Measurements from ENCODE around the gene DQX1.
"Not testable (repeated sequence)": the region's sequence is repeated elsewhere in the genome, so short reads cannot be mapped to it uniquely, and the experiment has no call there.

Gene DQX1

GRCh38 chr2:74493546-74493945 is 32.5 kb downstream of the DQX1 start:
- peaks cover 23% of the 10 kb centered on the region for H3K36me3 ChIP-seq (replicated peaks)
- DNase-seq (ENCODE audit: low spot score in 2 of 2) = no peak
- in situ Hi-C loops (cut with MboI; ENCODE audit: low sequenced_read_pairs) = no loop called here
- no peaks in the 10 kb centered on the region for H3K4me1 ChIP-seq
- no peak overlapping the region for H3K4me3 ChIP-seq
- no peaks in the 10 kb centered on the region for H3K9me3 ChIP-seq
- H3K27me3 ChIP-seq (ENCODE audit: low read depth) = no peaks in the 10 kb centered on the region

DNA sequence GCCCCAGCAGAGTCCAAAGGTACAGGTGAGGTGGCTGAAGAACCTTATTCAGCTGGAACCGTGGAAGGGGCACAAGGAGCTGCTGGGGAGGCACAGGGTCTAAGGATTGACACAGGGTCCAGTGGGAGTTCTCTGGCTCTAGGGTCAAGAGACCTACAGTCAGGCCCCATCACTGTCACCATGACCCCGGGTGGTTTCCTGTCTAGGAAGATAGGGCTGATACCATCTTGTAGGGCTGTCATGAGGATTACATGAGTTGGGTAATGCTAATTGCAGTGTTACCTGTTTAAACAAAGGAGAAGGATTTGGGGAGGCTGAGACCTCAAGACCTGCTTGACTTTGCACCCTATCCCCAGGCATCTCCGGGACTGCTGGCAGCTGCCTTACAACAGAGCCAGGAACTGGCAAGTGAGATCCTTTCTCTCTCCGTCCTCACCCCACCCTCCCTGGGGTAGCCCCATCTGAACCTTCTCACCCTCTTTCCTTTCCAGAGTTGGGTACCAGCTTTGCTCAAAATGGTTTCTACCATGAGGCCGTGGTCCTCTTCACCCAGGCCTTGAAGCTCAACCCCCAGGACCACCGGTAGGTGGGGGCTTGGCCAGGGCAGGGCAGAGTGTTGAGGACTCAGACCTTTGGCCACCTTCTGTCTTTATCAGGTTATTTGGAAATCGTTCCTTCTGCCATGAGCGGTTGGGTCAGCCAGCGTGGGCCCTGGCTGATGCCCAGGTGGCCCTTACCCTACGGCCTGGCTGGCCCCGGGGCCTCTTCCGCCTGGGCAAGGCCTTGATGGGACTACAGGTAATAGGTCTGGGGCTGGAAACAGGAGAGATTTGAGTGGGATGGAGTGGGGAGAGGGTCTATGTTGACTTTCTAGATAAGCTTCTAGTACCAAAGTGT is 34.1 kb downstream of the DQX1 start:
- no peaks in the 10 kb centered on the region for H3K27me3 ChIP-seq (ENCODE audit: low read depth)
- no peak for DNase-seq (ENCODE audit: low spot score in 2 of 2)
- no peaks in the 10 kb centered on the region for H3K4me1 ChIP-seq
- H3K36me3 ChIP-seq (replicated peaks) = peaks cover 30% of the 10 kb centered on the region
- in situ Hi-C loops (cut with MboI; ENCODE audit: low sequenced_read_pairs) = no loop called here
- no peaks in the 10 kb centered on the region for H3K9me3 ChIP-seq
- H3K4me3 ChIP-seq = no peak overlapping the region

DNA sequence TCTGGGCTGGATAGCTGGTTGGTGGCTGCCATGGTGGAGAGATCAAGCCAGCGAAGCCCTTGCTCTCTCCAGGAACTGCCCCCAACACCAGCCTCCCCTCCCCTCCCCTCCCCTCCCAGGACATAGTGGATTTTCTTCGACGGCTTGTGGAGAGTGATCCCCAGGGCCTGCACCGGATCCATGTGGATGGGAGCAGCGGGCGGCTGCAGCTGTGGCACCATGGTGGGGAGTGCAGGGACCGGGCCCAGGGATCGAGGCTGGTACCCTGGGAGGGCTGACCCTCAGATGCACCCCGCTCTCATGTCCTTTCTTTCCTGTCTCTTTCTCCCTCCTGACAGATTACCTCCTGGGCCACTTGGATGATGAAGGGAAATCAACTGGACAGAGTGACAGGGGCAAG is 36.1 kb downstream of the DQX1 start:
- peaks cover 30% of the 10 kb centered on the region for H3K36me3 ChIP-seq (replicated peaks)
- no peak overlapping the region for H3K4me3 ChIP-seq
- H3K4me1 ChIP-seq = no peaks in the 10 kb centered on the region
- no peak for DNase-seq (ENCODE audit: low spot score in 2 of 2)
- H3K9me3 ChIP-seq = no peaks in the 10 kb centered on the region
- in situ Hi-C loops (cut with MboI; ENCODE audit: low sequenced_read_pairs) = loop anchor here (5.0 kb wide), 1 partner anchor 87 kb away; no protein-coding TSS in a partner anchor
- no peaks in the 10 kb centered on the region for H3K27me3 ChIP-seq (ENCODE audit: low read depth)

GRCh38 chr2:74488643-74489481 is 37.2 kb downstream of the DQX1 start:
- Histone ChIP-seq H3K4me1 (no peaks in the 10 kb centered on the region), H3K36me3 (replicated peaks) (peaks cover 30% of the 10 kb centered on the region), H3K4me3 (no peak overlapping the region), H3K9me3 (no peaks in the 10 kb centered on the region), H3K27me3 (ENCODE audit: low read depth) (no peaks in the 10 kb centered on the region)
- DNase-seq (ENCODE audit: low spot score in 2 of 2) = no peak
- in situ Hi-C loops (cut with MboI; ENCODE audit: low sequenced_read_pairs) = loop anchor here (5.0 kb wide), 1 partner anchor 88 kb away; no protein-coding TSS in a partner anchor

DNA sequence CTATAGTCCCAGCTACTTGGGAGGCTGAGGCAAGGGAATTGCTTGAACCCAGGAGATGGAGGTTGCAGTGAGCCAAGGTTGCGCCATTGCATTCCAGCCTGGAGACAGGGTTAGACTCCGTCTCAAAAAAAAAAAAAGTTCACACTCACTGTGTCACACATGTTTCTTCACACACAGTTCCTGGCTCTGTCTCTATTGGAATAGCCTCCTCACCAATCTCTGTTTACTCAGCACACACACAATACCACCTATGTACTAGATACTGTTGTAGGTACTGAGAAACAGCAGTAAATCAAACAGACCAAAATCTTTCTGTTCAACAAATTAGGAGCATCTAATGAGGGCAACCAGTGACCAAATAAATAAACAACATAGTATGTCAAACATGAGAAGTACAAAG is 39.9 kb downstream of the DQX1 start:
- H3K4me3 ChIP-seq = no peak overlapping the region
- peaks cover 15% of the 10 kb centered on the region for H3K36me3 ChIP-seq (replicated peaks)
- no peak for DNase-seq (ENCODE audit: low spot score in 2 of 2)
- H3K9me3 ChIP-seq = no peaks in the 10 kb centered on the region
- H3K27me3 ChIP-seq (ENCODE audit: low read depth) = no peaks in the 10 kb centered on the region
- H3K4me1 ChIP-seq = peaks cover 5% of the 10 kb centered on the region
- in situ Hi-C loops (cut with MboI; ENCODE audit: low sequenced_read_pairs) = loop anchor here (5.0 kb wide), 1 partner anchor 91 kb away; no protein-coding TSS in a partner anchor

GRCh38 chr2:74483675-74484164 is 42.3 kb downstream of the DQX1 start:
- H3K27me3 ChIP-seq (ENCODE audit: low read depth); H3K9me3 ChIP-seq; DNase-seq (ENCODE audit: low spot score in 2 of 2); in situ Hi-C loops (cut with MboI; ENCODE audit: low sequenced_read_pairs); H3K4me1 ChIP-seq: not testable (repeated sequence)
- peaks cover 23% of the 10 kb centered on the region for H3K36me3 ChIP-seq (replicated peaks)
- H3K4me3 ChIP-seq = peak overlapping the region; percentile 95

GRCh38 chr2:74482801-74483674 is 43.0 kb downstream of the DQX1 start, which contains the start of the genes CCDC142 and TTC31:
Gene CCDC142, minus strand, starts transcription at chr2:74482998. Its CDS starts 161 bp downstream, at chr2:74482837.
Gene TTC31, plus strand, starts transcription at chr2:74483081. Its CDS starts 15 bp downstream, at chr2:74483096.
- Histone ChIP-seq H3K4me3 (peak within 1 kb of the TSS; percentile 95), H3K9me3 (no peaks in the 10 kb centered on the region), H3K4me1 (peaks cover 7% of the 10 kb centered on the region), H3K27me3 (ENCODE audit: low read depth) (no peaks in the 10 kb centered on the region), H3K36me3 (replicated peaks) (peaks cover 25% of the 10 kb centered on the region)
- peak; percentile 92 to 97 for DNase-seq (ENCODE audit: low spot score in 2 of 2)
- in situ Hi-C loops (cut with MboI; ENCODE audit: low sequenced_read_pairs) = no loop called here

DNA sequence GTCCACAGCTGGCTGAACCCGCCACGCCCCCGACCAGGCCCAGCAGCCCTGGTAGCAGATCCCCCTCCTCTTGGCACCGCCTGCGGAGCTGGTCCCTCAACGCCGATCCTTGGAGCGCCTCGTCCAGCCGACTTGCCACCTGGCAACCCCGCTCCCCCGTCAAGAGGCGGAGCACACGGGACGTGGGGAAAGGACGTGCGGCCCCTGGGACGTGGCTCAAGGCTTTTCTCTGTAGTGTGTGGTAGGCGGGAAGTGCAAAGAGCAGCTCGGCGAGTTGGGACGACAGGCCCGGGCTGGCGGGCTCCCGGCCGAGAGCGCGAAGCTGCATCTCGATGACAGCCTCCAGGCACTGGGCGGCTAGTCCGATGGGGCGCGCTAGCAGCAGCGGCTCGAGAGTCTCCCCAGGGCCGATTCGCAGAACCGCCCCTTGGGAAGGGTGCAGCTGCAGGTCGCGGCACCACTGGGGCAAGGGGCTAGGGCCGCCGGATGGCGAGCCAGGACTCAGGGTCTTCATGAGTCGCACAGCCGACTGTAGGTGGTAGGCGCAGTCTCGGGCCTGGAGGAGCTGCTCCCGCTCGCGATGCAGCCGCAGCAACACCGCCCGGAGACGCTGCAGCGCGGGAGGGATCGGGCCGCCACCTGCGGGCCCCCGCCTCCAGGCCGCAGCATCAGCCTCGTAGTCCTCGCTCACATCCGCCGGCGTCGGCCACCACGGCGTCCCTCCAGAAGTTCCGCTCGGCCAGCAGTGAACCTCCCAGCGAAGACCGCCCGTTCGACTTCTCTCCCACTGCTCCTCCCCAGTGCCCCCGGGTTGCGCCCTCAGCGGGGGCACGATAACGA is 43.9 kb downstream of the DQX1 start:
- H3K27me3 ChIP-seq (ENCODE audit: low read depth) = no peaks in the 10 kb centered on the region
- peaks cover 7% of the 10 kb centered on the region for H3K4me1 ChIP-seq
- DNase-seq (ENCODE audit: low spot score in 2 of 2) = peak in 1 of 2 experiments; percentile 34
- no peaks in the 10 kb centered on the region for H3K9me3 ChIP-seq
- peaks cover 25% of the 10 kb centered on the region for H3K36me3 ChIP-seq (replicated peaks)
- H3K4me3 ChIP-seq = peak overlapping the region; percentile 95
- in situ Hi-C loops (cut with MboI; ENCODE audit: low sequenced_read_pairs) = no loop called here

DNA sequence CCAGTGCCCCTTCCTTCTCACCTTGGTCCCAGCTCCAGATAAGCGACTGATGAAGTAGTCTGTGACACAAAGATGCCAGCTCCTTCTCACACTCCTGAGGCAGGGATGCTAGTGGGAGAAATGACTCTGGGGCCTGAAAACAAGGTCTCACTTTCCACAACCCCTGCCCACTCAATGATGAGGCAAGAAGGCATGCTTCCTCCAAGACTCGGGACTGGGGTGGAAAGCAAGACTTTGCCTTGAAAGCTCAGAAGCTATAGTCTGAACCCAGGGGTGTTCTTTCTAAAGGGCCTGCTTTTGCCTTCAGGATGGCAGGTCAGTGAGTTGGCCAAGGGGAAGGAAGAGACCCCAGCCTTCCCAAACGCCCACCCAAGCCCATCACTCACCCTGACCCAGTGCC is 44.6 kb downstream of the DQX1 start:
- Histone ChIP-seq H3K27me3 (ENCODE audit: low read depth) (no peaks in the 10 kb centered on the region), H3K4me3 (peak overlapping the region; percentile 95), H3K9me3 (no peaks in the 10 kb centered on the region), H3K36me3 (replicated peaks) (peaks cover 25% of the 10 kb centered on the region), H3K4me1 (peaks cover 7% of the 10 kb centered on the region)
- DNase-seq (ENCODE audit: low spot score in 2 of 2) = no peak
- in situ Hi-C loops (cut with MboI; ENCODE audit: low sequenced_read_pairs) = no loop called here

- in situ Hi-C loops (cut with MboI; ENCODE audit: low sequenced_read_pairs) = no loop called here
- Histone ChIP-seq H3K36me3 (replicated peaks) (peaks cover 31% of the 10 kb centered on the region), H3K27me3 (ENCODE audit: low read depth) (no peaks in the 10 kb centered on the region), H3K4me1 (peaks cover 10% of the 10 kb centered on the region; the same call in 1 of the 2 replicates), H3K9me3 (no peaks in the 10 kb centered on the region), H3K4me3 (no peak overlapping the region)
- peak in 1 of 2 experiments; percentile 41 for DNase-seq (ENCODE audit: low spot score in 2 of 2)
Observed at GRCh38 chr2:74474899-74475298, 51.1 kb downstream of the DQX1 start.

GRCh38 chr2:74474481-74474880 is 51.5 kb downstream of the DQX1 start:
- in situ Hi-C loops (cut with MboI; ENCODE audit: low sequenced_read_pairs) = no loop called here
- no peak for DNase-seq (ENCODE audit: low spot score in 2 of 2)
- peaks cover 30% of the 10 kb centered on the region for H3K36me3 ChIP-seq (replicated peaks)
- H3K4me3 ChIP-seq = no peak overlapping the region
- peaks cover 9% of the 10 kb centered on the region; the same call in 1 of the 2 replicates for H3K4me1 ChIP-seq
- H3K9me3 ChIP-seq = no peaks in the 10 kb centered on the region
- H3K27me3 ChIP-seq (ENCODE audit: low read depth) = no peaks in the 10 kb centered on the region

GRCh38 chr2:74472945-74473258 is 53.1 kb downstream of the DQX1 start:
- H3K4me3 ChIP-seq = peak overlapping the region; percentile 61
- H3K4me1 ChIP-seq = peaks cover 9% of the 10 kb centered on the region; the same call in 1 of the 2 replicates
- no peak for DNase-seq (ENCODE audit: low spot score in 2 of 2)
- H3K36me3 ChIP-seq (replicated peaks) = peaks cover 23% of the 10 kb centered on the region
- H3K27me3 ChIP-seq (ENCODE audit: low read depth) = no peaks in the 10 kb centered on the region
- H3K9me3 ChIP-seq = no peaks in the 10 kb centered on the region
- in situ Hi-C loops (cut with MboI; ENCODE audit: low sequenced_read_pairs) = no loop called here

Measured in HAP-1 (cell line).